ENCODE measurements around the gene NEXN.

DNA sequence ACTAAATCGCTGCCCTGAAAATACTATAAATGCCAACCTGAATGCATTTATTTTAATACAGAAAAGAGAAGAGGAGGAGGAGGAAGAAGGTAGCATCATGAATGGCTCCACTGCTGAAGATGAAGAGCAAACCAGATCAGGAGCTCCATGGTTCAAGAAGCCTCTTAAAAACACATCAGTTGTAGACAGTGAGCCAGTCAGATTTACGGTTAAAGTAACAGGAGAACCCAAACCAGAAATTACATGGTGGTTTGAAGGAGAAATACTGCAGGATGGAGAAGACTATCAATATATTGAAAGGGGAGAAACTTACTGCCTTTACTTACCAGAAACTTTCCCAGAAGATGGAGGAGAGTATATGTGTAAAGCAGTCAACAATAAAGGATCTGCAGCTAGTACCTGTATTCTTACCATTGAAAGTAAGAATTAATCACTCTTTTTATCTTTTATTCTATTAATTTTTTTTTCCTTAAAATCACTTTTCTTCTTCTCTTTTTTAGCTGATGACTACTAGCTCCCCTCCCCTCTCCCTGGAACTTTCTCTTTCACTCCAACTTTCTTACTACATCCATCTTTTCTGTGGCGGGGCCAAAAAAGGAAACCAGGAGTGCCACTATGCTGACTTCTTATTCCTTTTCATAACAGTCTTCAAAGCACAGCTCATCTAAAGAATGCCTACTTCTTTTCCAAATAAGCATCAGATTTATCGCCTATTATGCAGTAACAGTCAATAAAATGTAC lies 54.1 kb downstream of the NEXN start:
- TF ChIP-seq, protein P1, sequence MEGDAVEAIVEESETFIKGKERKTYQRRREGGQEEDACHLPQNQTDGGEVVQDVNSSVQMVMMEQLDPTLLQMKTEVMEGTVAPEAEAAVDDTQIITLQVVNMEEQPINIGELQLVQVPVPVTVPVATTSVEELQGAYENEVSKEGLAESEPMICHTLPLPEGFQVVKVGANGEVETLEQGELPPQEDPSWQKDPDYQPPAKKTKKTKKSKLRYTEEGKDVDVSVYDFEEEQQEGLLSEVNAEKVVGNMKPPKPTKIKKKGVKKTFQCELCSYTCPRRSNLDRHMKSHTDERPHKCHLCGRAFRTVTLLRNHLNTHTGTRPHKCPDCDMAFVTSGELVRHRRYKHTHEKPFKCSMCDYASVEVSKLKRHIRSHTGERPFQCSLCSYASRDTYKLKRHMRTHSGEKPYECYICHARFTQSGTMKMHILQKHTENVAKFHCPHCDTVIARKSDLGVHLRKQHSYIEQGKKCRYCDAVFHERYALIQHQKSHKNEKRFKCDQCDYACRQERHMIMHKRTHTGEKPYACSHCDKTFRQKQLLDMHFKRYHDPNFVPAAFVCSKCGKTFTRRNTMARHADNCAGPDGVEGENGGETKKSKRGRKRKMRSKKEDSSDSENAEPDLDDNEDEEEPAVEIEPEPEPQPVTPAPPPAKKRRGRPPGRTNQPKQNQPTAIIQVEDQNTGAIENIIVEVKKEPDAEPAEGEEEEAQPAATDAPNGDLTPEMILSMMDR (IDR thresholded peaks at IDR 0.05; ENCODE audit: insufficient read depth, low read depth, low read length): no peak
- no peak for TF ChIP-seq EZH2 (IDR thresholded peaks at IDR 0.05; ENCODE audit: insufficient read depth, low read length)
